GM19328 (cell line): ENCODE measurements around the gene RNASET2.

Source experiments
- ATAC-seq: cut with Tn5 transposase; IDR thresholded peaks from one replicate; pipeline ENCODE4 v1.9.1; 2021; ENCODE audit warnings: mild to moderate bottlenecking, moderate library complexity; ENCODE audit not compliant: unreplicated experiment

RNASET2 gene

GRCh38 chr6:166970091-166970490 lies 13.7 kb upstream of the RNASET2 start:
- ATAC-seq: no peak

GRCh38 chr6:166969390-166970002 lies 13.1 kb upstream of the RNASET2 start:
- no peak for ATAC-seq

DNA sequence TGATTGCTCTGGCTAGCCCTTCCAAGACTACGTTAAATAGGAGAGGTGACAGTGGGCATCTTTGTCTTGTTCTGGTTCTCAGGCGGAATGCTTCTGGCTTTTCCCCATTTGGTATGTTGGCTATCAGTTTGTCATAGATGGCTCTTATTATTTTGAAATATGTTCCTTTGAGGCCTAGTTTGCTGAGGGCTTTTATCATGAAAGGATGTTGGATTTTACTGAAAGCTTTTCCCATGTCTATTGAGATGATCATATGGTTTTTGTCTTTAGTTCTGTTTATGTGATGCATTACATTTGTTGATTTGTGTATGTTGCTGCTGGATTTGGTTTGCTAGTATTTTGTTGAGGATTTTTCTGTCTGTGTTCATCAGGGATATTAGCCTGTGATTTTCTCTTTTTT lies 9.9 kb upstream of the RNASET2 start:
- ATAC-seq: no peak

DNA sequence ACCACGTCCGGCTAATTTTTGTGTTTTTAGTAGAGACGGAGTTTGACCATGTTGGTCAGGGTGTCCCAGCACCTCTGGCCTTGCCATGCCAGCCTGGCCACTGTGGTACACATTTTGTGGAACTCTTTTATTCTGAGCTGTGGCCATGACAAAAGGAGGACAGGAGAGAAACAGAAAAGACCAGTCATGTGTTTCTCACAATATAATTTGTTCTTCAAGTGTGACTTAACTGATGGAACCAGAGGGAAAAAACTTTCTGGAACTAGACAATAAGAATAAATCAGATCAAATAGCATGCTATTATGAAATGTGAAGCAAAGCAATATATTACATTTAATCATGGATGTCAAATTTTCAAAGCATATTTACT lies 4.2 kb upstream of the RNASET2 start:
- ATAC-seq: no peak

DNA sequence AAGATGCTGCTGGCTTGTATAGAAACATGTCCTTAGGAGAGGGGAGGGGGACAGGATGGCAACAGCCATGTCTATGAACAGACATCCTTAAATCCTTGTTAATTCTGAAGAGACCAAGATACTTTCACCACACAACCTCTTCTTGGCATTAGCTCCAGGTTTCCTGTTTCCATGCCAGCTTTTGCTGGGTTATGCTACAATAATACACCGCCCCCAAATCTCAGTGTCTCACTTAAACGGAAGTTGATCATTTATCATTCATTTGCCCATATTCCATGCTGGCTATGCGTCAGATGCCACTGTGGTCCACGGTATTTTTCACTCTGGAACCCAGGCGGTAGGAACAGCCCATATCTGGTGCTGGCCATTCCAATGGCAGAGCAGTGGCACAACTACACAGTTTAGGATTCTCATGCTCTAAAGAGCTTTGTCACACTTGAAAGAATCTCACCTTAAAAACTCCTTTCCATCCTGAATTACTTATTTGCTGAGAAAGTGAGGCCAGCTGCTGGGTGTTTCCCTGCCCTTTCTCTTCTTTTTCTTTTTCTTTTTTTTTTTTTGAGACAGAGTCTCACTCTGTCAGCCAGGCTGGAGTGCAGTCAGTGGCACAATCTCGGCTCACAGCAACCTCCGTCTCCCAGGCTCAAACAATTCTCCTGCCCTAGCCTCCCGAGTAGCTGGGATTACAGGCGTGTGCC lies 3.7 kb upstream of the RNASET2 start:
- no peak for ATAC-seq

DNA sequence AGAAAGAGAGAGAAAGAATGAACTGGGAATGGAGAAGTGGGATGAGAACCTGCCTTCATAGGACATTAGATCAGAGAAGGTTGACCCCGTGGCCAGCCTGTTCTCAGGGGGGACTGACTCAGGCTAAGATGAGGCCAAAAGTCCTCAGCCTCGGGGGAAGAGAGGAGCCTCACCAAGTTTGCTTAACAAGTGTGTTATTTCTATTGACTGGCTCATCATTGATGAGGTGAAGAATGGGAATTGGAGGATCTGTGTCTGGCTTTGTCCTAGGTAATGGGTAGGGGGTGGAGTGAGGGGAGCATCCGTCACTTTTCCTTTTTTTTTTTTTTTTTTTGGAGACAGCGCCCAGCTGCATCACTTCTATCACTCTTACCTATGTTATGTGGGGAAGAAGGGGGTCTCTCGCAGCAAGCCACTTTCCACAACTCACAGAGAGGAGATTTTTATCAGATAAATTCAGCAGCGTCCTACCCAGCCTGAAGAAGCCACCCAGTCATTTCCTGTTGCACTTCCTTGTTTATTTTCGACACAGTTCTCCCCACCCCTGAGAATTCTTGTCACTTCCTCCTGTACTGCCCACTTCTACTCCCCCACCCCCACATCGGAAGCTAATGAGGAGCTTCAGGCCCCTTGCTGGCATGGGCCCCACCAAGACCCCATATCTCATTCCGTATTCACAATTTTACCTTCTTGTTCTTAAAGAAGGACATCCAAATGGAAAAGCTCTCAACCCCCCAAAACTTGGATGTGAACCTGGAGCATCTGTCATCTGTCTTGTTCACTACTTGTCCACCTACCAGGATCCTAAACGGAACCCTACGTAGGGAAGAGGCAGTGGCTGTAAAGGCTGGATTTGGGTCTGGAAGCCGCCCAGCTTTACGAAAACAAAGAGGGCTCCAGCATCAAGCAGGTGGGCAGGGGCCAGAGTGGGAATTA lies 2.8 kb upstream of the RNASET2 start:
- ATAC-seq: no peak

- no peak for ATAC-seq
Measured at GRCh38 chr6:166957805-166958076, 1.4 kb upstream of the RNASET2 start.

DNA sequence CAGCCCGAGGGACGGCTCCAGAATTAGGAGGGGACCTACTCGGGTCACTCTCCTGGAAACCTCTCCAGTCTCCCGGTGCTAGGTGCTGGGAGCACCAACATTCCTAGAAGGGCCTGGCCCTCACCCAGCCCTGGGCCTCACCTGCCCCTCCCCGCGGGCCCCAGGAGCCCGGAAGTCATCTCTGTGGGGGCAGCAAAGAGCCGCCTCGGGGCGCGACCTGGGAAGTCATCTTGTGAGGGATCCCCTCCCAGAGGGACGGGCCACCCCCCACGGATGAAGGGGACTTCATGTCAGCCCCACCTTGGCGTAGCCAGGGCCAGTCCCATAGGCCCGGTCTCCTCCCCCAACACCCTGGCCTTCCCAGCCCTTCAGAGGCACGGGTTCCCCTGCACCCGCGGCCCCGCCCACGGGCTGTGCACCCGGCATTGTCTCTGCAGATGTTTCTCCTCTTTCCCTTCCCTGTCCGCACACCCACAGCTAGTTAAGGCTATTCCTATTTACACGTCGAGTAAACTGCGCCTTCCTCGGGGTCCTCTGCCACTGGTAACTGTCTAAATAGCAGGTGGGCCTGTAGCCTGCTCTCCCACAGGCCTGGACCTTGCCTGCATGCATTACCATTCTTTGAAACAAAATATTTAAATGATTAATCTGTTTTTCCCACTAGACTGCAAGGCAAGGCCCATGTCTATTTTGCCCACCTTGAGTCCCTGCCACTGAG lies 896 bp upstream of the RNASET2 start:
- peak; percentile 33 for ATAC-seq

DNA sequence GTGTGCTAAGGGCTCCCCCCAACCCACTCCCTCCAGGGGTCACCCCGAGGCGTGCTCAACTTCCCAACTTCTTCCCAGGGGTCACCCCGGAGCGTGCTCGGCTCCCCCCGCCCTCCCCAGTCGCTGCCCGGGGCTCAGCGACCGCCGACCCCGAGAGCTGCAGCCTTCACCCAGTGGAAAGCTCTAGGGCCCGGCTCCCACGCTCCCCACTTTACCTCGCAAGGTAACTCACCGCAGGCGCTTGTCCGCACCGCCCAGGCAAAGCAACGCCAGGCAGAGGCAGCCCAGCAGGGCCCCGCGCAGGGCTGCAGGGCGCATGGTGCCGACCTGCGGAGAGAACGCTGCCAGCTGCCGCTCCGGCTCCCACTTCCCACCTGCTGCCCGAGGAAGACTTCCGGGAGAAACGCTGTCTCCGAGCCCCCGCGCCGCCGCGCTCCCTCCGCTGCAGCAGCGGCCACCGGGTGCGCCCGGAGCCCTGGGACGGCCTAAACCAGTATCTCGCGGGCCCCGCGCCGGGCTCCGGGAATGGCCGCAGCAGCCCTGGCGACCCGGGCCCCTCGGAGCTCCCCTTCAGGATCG lies 396 bp downstream of the RNASET2 start:
- ATAC-seq: peak; percentile 6

DNA sequence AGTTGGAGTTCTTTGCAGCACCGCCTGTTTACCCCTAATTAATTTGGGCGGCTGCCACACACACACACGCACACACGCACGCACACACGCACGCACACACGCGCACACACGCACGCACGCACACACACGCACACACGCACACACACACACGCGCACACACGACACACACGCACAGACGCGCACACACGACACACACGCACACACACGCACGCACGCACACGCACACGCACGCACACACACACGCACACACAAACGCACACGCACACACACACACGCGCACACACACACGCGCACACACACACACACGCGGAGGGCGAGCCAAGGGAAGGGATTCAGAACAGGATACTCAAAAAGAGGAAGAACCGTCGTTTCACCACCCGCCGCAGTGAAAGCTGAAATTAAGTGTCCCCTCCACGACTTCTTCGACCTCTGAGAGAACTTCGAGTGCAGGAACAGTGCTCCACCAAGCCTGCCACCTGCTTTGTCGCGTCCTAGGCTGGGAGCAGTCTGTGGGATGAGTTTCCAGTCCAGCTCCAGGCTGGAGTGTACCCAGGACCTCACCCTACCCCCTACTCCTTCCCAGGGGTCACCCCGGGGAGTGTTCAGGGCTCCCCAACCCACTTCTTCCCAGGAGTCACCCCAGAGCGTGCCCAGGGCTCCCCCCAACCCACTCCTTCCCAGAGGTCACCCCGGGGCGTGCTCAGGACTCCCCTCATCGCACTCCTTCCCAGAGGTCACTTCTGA lies 1.1 kb downstream of the RNASET2 start:
- ATAC-seq: no peak

- no peak for ATAC-seq
Measured at GRCh38 chr6:166954118-166954713, 2.1 kb downstream of the RNASET2 start.

DNA sequence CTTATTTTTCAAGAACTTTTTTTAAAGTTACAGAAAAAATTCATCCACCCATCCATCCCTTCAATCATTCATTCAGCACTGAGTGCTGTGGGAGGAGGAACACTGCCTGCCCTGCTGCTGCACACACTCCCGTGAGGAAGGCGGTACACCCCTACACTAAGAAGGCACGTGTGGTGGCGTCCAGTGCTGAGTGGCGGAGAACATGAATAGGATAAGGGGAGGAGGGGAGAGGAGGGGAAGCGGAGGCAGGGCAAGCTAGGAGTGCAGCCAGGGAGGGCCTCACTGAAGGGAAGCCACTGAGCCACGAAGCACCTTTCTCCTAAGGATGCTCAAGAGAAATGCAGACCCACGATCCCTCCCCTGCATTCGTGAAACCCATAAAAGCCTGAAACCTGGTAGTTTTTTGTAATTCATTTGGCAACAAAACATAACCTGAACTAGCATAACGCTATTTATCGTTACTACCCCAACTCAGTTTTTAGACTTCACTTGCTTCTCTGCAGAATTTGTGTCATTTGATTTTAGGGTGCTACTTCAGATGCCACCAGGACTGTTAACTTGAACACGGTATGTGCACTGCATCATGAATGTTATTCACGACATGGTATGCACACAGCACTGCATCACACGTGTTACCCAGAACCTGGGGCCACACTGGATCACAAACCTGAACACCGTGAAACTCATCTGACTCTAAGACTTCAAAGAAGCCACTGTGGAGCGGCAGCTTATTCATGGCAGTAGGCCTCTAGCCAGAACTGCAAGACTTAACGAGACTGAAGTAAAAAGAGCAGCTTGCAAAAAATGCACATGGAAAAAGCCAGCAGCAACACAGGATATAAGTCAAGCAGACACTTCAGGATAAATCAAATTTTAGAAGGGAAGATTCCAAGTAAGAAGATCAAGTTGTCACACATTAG lies 3.5 kb downstream of the RNASET2 start:
- no peak for ATAC-seq

DNA sequence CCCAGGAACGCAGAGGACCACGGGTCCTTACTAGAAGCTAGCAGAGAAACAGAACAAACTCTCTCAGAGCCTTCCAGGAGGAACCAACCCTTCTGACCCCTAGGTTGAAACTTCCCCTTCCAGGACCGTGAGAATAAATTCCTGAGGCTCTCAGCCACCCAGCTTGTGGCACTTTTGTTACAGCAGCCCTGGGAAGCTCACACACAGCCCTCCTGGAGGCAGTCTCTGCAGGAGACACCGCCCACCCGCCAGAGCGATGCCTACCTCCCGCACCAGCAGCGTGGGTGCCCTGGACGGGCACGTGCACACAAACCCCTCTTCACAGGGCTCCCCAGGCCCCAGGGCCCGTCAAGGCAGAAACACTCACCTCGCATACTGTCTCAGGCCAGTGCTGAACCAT lies 4.2 kb downstream of the RNASET2 start:
- ATAC-seq: no peak

- ATAC-seq: no peak
Measured at GRCh38 chr6:166951670-166952060, 4.7 kb downstream of the RNASET2 start.

DNA sequence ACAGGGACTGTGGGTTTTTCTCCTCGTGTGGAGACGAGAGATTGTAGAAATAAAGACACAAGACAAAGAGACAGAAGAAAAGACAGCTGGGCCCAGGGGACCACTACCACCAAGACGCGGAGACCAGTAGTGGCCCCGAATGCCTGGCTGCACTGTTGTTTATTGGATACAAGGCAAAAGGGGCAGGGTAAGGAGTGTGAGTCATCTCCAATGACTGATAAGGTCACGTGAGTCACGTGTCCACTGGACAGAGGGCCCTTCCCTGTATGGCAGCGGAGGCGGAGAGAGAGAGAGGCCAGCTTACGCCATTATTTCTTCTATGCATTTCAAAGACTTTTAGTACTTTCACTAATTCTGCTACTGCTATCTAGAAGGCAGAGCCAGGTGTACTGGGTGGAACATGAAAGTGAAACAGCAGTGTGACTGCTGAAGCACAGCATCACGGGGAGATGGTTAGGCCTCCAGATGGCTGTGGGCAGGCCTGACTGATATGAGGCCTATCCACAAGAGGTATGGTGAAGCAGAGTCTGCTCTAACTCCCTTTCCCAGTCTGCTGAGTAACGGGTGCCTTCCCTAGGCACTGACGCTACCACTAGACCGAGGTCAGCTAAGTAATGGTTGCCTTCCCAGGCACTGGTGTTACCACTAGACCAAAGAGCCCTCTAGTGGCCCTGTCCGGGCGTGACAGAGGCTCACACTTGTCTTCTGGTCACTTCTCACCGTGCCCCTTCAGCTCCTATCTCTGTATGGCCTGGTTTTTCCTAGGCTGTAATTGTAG lies 5.3 kb downstream of the RNASET2 start:
- peak; percentile 91 for ATAC-seq

- ATAC-seq: peak; percentile 38
Measured at GRCh38 chr6:166950443-166950821, 5.9 kb downstream of the RNASET2 start.

DNA sequence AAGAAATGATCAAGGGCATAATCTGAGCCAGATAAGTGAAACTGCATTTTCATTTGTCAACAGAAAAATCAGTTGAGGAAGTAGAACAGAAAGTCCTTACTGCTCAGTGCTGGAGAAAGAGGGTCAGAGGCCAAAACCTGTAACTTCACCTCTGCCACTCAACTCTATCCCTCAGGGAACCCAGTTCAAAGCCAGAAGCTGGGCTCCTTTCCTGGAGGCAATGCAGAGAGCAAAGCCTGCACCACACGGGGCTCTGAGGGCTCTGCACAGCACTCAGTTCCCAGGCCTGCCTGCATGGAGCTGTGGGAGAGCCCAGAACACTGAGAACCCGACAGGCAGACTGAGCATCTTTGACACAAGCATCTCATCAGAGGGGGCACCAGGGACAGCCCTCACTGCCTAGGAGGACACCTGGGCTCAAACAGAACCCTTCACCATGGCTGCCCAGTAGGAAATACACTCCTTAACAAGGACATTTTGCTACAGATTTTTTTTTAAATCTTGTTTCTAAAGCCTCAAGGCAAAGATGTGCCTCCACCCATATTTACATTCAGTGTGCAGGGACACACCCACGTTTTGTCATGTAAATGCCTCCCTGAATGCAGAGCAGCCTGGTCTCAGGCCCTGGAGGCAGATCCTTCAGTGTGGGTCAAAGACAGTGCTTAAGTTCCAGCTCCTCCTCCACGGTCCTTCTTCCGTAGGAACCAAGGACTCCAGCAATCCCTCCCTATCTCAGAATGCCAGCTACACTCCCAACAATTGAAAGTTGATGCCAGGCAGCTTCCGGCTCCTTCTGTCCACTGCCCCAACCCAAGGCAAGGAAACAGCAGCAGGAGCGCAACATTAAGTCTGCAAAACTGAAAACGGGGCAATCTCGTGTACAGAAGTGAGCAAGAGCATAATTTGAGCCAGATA lies 6.6 kb downstream of the RNASET2 start:
- peak; percentile 4 for ATAC-seq
